HG02981 (cell line): ENCODE results near the gene SLC6A6.

Experiments
- ATAC-seq: cut with Tn5 transposase; IDR thresholded peaks from one replicate; pipeline ENCODE4 v1.9.1; 2021; ENCODE audit warnings: mild to moderate bottlenecking, moderate library complexity; ENCODE audit not compliant: unreplicated experiment

Gene SLC6A6

GRCh38 chr3:14516738-14517345 is 114.4 kb downstream of the SLC6A6 start:
- no peak for ATAC-seq

- ATAC-seq = no peak
Observed at GRCh38 chr3:14517601-14518431, 115.4 kb downstream of the SLC6A6 start.

- no peak for ATAC-seq
Observed at GRCh38 chr3:14518432-14518802, 116.0 kb downstream of the SLC6A6 start.

GRCh38 chr3:14518893-14519292 is 116.5 kb downstream of the SLC6A6 start:
- no peak for ATAC-seq

GRCh38 chr3:14519406-14519805 is 117.0 kb downstream of the SLC6A6 start:
- no peak for ATAC-seq

- no peak for ATAC-seq
Observed at GRCh38 chr3:14520149-14520548, 117.7 kb downstream of the SLC6A6 start.

GRCh38 chr3:14520967-14521366 is 118.6 kb downstream of the SLC6A6 start:
- ATAC-seq = no peak

- no peak for ATAC-seq
Observed at GRCh38 chr3:14521611-14522010, 119.2 kb downstream of the SLC6A6 start.

- ATAC-seq = no peak
Observed at GRCh38 chr3:14522129-14522691, 119.8 kb downstream of the SLC6A6 start.

- no peak for ATAC-seq
Observed at GRCh38 chr3:14522768-14523167, 120.4 kb downstream of the SLC6A6 start.

- ATAC-seq = no peak
Observed at GRCh38 chr3:14523792-14524191, 121.4 kb downstream of the SLC6A6 start.

GRCh38 chr3:14524311-14524711 is 121.9 kb downstream of the SLC6A6 start:
- no peak for ATAC-seq

GRCh38 chr3:14524920-14525660 is 122.7 kb downstream of the SLC6A6 start:
- no peak for ATAC-seq

GRCh38 chr3:14525685-14526631 is 123.6 kb downstream of the SLC6A6 start:
- ATAC-seq = no peak

GRCh38 chr3:14528081-14528480 is 125.7 kb downstream of the SLC6A6 start:
- ATAC-seq = no peak

- no peak for ATAC-seq
Observed at GRCh38 chr3:14531856-14532395, 129.5 kb downstream of the SLC6A6 start.

- no peak for ATAC-seq
Observed at GRCh38 chr3:14532691-14533456, 130.5 kb downstream of the SLC6A6 start.

- ATAC-seq = no peak
Observed at GRCh38 chr3:14533457-14533958, 131.1 kb downstream of the SLC6A6 start.

- no peak for ATAC-seq
Observed at GRCh38 chr3:14534516-14535191, 132.2 kb downstream of the SLC6A6 start.
